ENCODE results near the gene DOK5.

- no peak for TF ChIP-seq PML (IDR thresholded peaks at IDR 0.05; ENCODE audit: low read length)
- no peak for TF ChIP-seq FOXA3 (CRISPR knock-in tag; conservative IDR thresholded peaks at IDR 0.05 in 1 of 2, IDR thresholded peaks at IDR 0.05 in 1 of 2)
- TF ChIP-seq ATF6 (CRISPR knock-in tag; IDR thresholded peaks at IDR 0.05) = no peak
- TF ChIP-seq, protein P1, sequence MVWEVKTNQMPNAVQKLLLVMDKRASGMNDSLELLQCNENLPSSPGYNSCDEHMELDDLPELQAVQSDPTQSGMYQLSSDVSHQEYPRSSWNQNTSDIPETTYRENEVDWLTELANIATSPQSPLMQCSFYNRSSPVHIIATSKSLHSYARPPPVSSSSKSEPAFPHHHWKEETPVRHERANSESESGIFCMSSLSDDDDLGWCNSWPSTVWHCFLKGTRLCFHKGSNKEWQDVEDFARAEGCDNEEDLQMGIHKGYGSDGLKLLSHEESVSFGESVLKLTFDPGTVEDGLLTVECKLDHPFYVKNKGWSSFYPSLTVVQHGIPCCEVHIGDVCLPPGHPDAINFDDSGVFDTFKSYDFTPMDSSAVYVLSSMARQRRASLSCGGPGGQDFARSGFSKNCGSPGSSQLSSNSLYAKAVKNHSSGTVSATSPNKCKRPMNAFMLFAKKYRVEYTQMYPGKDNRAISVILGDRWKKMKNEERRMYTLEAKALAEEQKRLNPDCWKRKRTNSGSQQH (CRISPR knock-in tag; IDR thresholded peaks at IDR 0.05) = no peak
- TF ChIP-seq JUND (IDR thresholded peaks at IDR 0.05; ENCODE audit: borderline replicate concordance, low read depth, low read length) = no peak
- TF ChIP-seq JUND (tag; IDR thresholded peaks at IDR 0.05; ENCODE audit: borderline replicate concordance, low read depth, low read length) = no peak
- TF ChIP-seq BRF2 (IDR thresholded peaks at IDR 0.05; ENCODE audit: borderline replicate concordance, insufficient read depth, insufficient read length) = no peak
- TF ChIP-seq POLR2AphosphoS5 (IDR thresholded peaks at IDR 0.05; ENCODE audit: control insufficient read depth, insufficient read depth, low read depth, low read length) = no peak
- no peak for TF ChIP-seq NR4A1 (CRISPR knock-in tag; IDR thresholded peaks at IDR 0.05)
- TF ChIP-seq NR4A1 (tag; IDR thresholded peaks at IDR 0.05) = no peak
- TF ChIP-seq, protein P2, sequence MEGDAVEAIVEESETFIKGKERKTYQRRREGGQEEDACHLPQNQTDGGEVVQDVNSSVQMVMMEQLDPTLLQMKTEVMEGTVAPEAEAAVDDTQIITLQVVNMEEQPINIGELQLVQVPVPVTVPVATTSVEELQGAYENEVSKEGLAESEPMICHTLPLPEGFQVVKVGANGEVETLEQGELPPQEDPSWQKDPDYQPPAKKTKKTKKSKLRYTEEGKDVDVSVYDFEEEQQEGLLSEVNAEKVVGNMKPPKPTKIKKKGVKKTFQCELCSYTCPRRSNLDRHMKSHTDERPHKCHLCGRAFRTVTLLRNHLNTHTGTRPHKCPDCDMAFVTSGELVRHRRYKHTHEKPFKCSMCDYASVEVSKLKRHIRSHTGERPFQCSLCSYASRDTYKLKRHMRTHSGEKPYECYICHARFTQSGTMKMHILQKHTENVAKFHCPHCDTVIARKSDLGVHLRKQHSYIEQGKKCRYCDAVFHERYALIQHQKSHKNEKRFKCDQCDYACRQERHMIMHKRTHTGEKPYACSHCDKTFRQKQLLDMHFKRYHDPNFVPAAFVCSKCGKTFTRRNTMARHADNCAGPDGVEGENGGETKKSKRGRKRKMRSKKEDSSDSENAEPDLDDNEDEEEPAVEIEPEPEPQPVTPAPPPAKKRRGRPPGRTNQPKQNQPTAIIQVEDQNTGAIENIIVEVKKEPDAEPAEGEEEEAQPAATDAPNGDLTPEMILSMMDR (IDR thresholded peaks at IDR 0.05 in 2 of 3, conservative IDR thresholded peaks at IDR 0.05 in 1 of 3; ENCODE audit: insufficient read depth in 2 of 3, low read depth in 1 of 3, low read length in 3 of 3) = no peak
- no peak for TF ChIP-seq MED1 (CRISPR knock-in tag; IDR thresholded peaks at IDR 0.05; ENCODE audit: borderline replicate concordance)
- TF ChIP-seq GABPB1 (CRISPR knock-in tag; IDR thresholded peaks at IDR 0.05) = no peak
- TF ChIP-seq LARP7 (IDR thresholded peaks at IDR 0.05) = no peak
- TF ChIP-seq USF2 (CRISPR knock-in tag; IDR thresholded peaks at IDR 0.05) = no peak
Measured at GRCh38 chr20:54549658-54550326, 74.4 kb downstream of the DOK5 start.

All from K562 (cell line).